Measurements from ENCODE around the gene MAD1L1.

The MAD1L1 gene

GRCh38 chr7:2201686-2202360 lies 30.9 kb downstream of the MAD1L1 start:
- DNase-seq (ENCODE audit: low read depth in 3 of 3), result no peak

- DNase-seq (ENCODE audit: low read depth in 3 of 3), result no peak
Observed at GRCh38 chr7:2201128-2201527, 31.6 kb downstream of the MAD1L1 start.

GRCh38 chr7:2200584-2200980 lies 32.2 kb downstream of the MAD1L1 start:
- no peak for DNase-seq (ENCODE audit: low read depth in 3 of 3)

GRCh38 chr7:2199956-2200583 lies 32.7 kb downstream of the MAD1L1 start:
- DNase-seq (ENCODE audit: low read depth in 3 of 3), result no peak

GRCh38 chr7:2199528-2199927 lies 33.2 kb downstream of the MAD1L1 start:
- DNase-seq (ENCODE audit: low read depth in 3 of 3), result no peak

- DNase-seq (ENCODE audit: low read depth in 3 of 3), result no peak
Observed at GRCh38 chr7:2198760-2199159, 34.0 kb downstream of the MAD1L1 start.

GRCh38 chr7:2198206-2198605 lies 34.5 kb downstream of the MAD1L1 start:
- no peak for DNase-seq (ENCODE audit: low read depth in 3 of 3)

- DNase-seq (ENCODE audit: low read depth in 3 of 3), result no peak
Observed at GRCh38 chr7:2197436-2198155, 35.1 kb downstream of the MAD1L1 start.

- DNase-seq (ENCODE audit: low read depth in 3 of 3), result no peak
Observed at GRCh38 chr7:2196381-2197378, 36.1 kb downstream of the MAD1L1 start.

GRCh38 chr7:2195400-2196246 lies 37.1 kb downstream of the MAD1L1 start:
- no peak for DNase-seq (ENCODE audit: low read depth in 3 of 3)

- DNase-seq (ENCODE audit: low read depth in 3 of 3), result no peak
Observed at GRCh38 chr7:2193575-2194305, 39.0 kb downstream of the MAD1L1 start.

GRCh38 chr7:2192831-2193534 lies 39.8 kb downstream of the MAD1L1 start:
- no peak for DNase-seq (ENCODE audit: low read depth in 3 of 3)

- DNase-seq (ENCODE audit: low read depth in 3 of 3), result no peak
Observed at GRCh38 chr7:2191016-2191415, 41.7 kb downstream of the MAD1L1 start.

- no peak for DNase-seq (ENCODE audit: low read depth in 3 of 3)
Observed at GRCh38 chr7:2190531-2190930, 42.2 kb downstream of the MAD1L1 start.

GRCh38 chr7:2186166-2186565 lies 46.6 kb downstream of the MAD1L1 start:
- no peak for DNase-seq (ENCODE audit: low read depth in 3 of 3)

GRCh38 chr7:2185715-2186114 lies 47.0 kb downstream of the MAD1L1 start:
- DNase-seq (ENCODE audit: low read depth in 3 of 3), result no peak

GRCh38 chr7:2182461-2182860 lies 50.3 kb downstream of the MAD1L1 start:
- no peak for DNase-seq (ENCODE audit: low read depth in 3 of 3)

- no peak for DNase-seq (ENCODE audit: low read depth in 3 of 3)
Observed at GRCh38 chr7:2181077-2181854, 51.5 kb downstream of the MAD1L1 start.

GRCh38 chr7:2180081-2180480 lies 52.7 kb downstream of the MAD1L1 start:
- no peak for DNase-seq (ENCODE audit: low read depth in 3 of 3)

Data from stimulated activated CD4-positive, alpha-beta T cell treated with anti-CD3 and anti-CD28 coated beads, TNF-alpha, amount 100 ng/mL, for 48 hours (primary cell).